GM19099 (cell line): ENCODE measurements around the gene NIP7.

ENCODE experiments used
- POLR2A ChIP-seq: IDR thresholded peaks from 3 replicates; pipeline ENCODE4 v1.6.1; 2011; ENCODE audit warnings: low read depth; ENCODE audit not compliant: insufficient read length; ENCODE audit errors: extremely low read depth

The NIP7 gene

GRCh38 chr16:69327585-69328310, 11.8 kb upstream of the NIP7 start:
- no peak for TF ChIP-seq POLR2A

GRCh38 chr16:69328854-69329316, 10.7 kb upstream of the NIP7 start:
- no peak for TF ChIP-seq POLR2A

- no peak for TF ChIP-seq POLR2A
Measured at GRCh38 chr16:69329369-69330285, 9.9 kb upstream of the NIP7 start.

- TF ChIP-seq POLR2A = peak; percentile 85
Measured at GRCh38 chr16:69330286-69331109, 9.1 kb upstream of the NIP7 start, which contains the start of gene PDF. Gene PDF, minus strand, starts transcription at chr16:69330588. Its CDS starts 18 bp downstream, at chr16:69330570.

- TF ChIP-seq POLR2A = no peak
Measured at GRCh38 chr16:69334696-69335095, 4.9 kb upstream of the NIP7 start.

GRCh38 chr16:69338557-69339288, 849 bp upstream of the NIP7 start:
- no peak for TF ChIP-seq POLR2A

GRCh38 chr16:69340095-69340644, 598 bp downstream of the NIP7 start:
- no peak for TF ChIP-seq POLR2A

GRCh38 chr16:69344171-69344570, 4.6 kb downstream of the NIP7 start:
- TF ChIP-seq POLR2A = no peak

- TF ChIP-seq POLR2A = no peak
Measured at GRCh38 chr16:69345923-69346322, 6.4 kb downstream of the NIP7 start.

- TF ChIP-seq POLR2A = no peak
Measured at GRCh38 chr16:69346683-69347082, 7.1 kb downstream of the NIP7 start.

- no peak for TF ChIP-seq POLR2A
Measured at GRCh38 chr16:69348222-69348621, 8.7 kb downstream of the NIP7 start.

GRCh38 chr16:69349536-69349935, 10.0 kb downstream of the NIP7 start:
- no peak for TF ChIP-seq POLR2A

GRCh38 chr16:69350536-69351133, 11.1 kb downstream of the NIP7 start:
- TF ChIP-seq POLR2A = no peak
